ENCODE measurements around the gene DHH. TPM values are rescaled to one million over a fixed set of nuclear protein-coding genes. Genes with fewer than 3 reads are reported as not detected.

The DHH gene
- total RNA-seq, 1 experiment from 2014 or later = 0.15 TPM

DNA sequence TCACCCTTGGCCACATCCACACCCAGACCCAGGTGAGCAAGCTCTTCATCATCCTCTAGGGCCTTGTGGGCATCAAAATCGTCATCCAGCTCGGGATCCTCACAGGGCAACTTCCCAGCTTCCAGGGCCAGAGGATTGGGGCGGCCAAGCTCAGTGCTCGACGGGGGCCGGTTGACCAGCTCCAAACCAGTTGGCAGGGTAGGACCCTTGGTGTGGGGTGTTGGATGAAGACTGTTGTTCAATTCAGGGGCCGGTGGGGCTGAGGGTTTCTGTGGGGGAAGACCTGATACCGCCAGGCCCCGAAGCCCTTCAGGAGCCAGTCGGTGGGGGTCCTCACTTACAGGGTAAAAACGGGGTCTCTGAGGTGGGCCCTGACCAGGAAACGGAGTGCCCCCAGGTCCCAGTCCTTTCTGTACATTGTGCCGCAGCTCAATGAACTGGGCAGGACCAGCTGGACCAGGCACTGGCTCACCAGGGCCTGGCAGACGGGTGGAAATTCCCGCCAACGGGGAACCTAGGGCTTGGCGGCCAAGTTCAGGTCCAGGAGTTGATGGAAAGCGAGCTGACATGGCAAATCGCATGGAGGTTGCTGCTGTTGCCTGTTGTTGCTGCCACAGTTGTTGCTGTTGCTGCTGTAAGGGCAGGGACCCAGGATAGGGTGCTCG, 56.2 kb downstream of the DHH start:
- Mint-ChIP-seq H3K9me3 (no peaks in the 10 kb centered on the region), H3K4me1 (no peaks in the 10 kb centered on the region), H3K4me3 (no peak overlapping the region), H3K27me3 (ENCODE audit: low read depth) (no peaks in the 10 kb centered on the region), H3K27ac (no peak overlapping the region), H3K36me3 (peaks cover 68% of the 10 kb centered on the region)
- no peak for DNase-seq (ENCODE audit: low spot score)
- CTCF ChIA-PET = interaction anchor here (0.6 to 1.6 kb wide), 4 partner anchors 18 to 185 kb away, joined by 3 to 11 read pairs (median 6); no protein-coding TSS in a partner anchor
- no peak for TF ChIP-seq GTF2I (CRISPR knock-in tag; conservative IDR thresholded peaks at IDR 0.05)
- TF ChIP-seq, protein P1, sequence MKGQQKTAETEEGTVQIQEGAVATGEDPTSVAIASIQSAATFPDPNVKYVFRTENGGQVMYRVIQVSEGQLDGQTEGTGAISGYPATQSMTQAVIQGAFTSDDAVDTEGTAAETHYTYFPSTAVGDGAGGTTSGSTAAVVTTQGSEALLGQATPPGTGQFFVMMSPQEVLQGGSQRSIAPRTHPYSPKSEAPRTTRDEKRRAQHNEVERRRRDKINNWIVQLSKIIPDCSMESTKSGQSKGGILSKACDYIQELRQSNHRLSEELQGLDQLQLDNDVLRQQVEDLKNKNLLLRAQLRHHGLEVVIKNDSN (CRISPR knock-in tag; IDR thresholded peaks at IDR 0.05) = no peak
- ATAC-seq = no peak
- POLR2A ChIA-PET = no interaction called here

DNA sequence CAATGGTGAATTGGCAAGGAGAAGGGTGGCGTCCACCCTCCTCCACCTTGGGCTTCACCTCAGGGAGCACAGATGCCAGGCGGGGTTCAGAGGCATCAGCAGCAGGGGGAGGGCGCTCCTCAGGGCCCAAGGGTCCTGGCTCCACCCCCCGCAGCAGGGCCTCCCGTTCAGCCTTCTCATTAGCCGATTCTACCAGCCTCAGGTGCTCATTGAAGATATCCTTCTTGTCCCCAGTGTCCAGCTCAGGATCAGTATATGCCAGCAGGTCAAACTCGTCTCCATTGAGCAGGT, 56.7 kb downstream of the DHH start:
- Mint-ChIP-seq H3K4me1 (no peaks in the 10 kb centered on the region), H3K9me3 (no peaks in the 10 kb centered on the region), H3K4me3 (no peak overlapping the region), H3K36me3 (peaks cover 64% of the 10 kb centered on the region), H3K27ac (no peak overlapping the region), H3K27me3 (ENCODE audit: low read depth) (no peaks in the 10 kb centered on the region)
- DNase-seq (ENCODE audit: low spot score) = no peak
- no peak for ATAC-seq
- POLR2A ChIA-PET = interaction anchor here (1.1 kb wide), 1 partner anchor 9 kb away, joined by 3 read pairs; no protein-coding TSS in a partner anchor
- no peak for TF ChIP-seq OVOL2 (CRISPR knock-in tag; IDR thresholded peaks at IDR 0.05; ENCODE audit: borderline replicate concordance)
- TF ChIP-seq, protein P2, sequence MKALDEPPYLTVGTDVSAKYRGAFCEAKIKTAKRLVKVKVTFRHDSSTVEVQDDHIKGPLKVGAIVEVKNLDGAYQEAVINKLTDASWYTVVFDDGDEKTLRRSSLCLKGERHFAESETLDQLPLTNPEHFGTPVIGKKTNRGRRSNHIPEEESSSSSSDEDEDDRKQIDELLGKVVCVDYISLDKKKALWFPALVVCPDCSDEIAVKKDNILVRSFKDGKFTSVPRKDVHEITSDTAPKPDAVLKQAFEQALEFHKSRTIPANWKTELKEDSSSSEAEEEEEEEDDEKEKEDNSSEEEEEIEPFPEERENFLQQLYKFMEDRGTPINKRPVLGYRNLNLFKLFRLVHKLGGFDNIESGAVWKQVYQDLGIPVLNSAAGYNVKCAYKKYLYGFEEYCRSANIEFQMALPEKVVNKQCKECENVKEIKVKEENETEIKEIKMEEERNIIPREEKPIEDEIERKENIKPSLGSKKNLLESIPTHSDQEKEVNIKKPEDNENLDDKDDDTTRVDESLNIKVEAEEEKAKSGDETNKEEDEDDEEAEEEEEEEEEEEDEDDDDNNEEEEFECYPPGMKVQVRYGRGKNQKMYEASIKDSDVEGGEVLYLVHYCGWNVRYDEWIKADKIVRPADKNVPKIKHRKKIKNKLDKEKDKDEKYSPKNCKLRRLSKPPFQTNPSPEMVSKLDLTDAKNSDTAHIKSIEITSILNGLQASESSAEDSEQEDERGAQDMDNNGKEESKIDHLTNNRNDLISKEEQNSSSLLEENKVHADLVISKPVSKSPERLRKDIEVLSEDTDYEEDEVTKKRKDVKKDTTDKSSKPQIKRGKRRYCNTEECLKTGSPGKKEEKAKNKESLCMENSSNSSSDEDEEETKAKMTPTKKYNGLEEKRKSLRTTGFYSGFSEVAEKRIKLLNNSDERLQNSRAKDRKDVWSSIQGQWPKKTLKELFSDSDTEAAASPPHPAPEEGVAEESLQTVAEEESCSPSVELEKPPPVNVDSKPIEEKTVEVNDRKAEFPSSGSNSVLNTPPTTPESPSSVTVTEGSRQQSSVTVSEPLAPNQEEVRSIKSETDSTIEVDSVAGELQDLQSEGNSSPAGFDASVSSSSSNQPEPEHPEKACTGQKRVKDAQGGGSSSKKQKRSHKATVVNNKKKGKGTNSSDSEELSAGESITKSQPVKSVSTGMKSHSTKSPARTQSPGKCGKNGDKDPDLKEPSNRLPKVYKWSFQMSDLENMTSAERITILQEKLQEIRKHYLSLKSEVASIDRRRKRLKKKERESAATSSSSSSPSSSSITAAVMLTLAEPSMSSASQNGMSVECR (CRISPR knock-in tag; IDR thresholded peaks at IDR 0.05; ENCODE audit: borderline replicate concordance) = no peak
- TF ChIP-seq, protein P3, sequence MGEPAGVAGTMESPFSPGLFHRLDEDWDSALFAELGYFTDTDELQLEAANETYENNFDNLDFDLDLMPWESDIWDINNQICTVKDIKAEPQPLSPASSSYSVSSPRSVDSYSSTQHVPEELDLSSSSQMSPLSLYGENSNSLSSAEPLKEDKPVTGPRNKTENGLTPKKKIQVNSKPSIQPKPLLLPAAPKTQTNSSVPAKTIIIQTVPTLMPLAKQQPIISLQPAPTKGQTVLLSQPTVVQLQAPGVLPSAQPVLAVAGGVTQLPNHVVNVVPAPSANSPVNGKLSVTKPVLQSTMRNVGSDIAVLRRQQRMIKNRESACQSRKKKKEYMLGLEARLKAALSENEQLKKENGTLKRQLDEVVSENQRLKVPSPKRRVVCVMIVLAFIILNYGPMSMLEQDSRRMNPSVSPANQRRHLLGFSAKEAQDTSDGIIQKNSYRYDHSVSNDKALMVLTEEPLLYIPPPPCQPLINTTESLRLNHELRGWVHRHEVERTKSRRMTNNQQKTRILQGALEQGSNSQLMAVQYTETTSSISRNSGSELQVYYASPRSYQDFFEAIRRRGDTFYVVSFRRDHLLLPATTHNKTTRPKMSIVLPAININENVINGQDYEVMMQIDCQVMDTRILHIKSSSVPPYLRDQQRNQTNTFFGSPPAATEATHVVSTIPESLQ (CRISPR knock-in tag; IDR thresholded peaks at IDR 0.05) = no peak
- TF ChIP-seq, protein P4, sequence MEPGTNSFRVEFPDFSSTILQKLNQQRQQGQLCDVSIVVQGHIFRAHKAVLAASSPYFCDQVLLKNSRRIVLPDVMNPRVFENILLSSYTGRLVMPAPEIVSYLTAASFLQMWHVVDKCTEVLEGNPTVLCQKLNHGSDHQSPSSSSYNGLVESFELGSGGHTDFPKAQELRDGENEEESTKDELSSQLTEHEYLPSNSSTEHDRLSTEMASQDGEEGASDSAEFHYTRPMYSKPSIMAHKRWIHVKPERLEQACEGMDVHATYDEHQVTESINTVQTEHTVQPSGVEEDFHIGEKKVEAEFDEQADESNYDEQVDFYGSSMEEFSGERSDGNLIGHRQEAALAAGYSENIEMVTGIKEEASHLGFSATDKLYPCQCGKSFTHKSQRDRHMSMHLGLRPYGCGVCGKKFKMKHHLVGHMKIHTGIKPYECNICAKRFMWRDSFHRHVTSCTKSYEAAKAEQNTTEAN (CRISPR knock-in tag; IDR thresholded peaks at IDR 0.05) = no peak
- CTCF ChIA-PET = interaction anchor here (0.6 to 1.6 kb wide), 3 partner anchors 18 to 184 kb away, joined by 3 to 11 read pairs (median 4); no protein-coding TSS in a partner anchor

DNA sequence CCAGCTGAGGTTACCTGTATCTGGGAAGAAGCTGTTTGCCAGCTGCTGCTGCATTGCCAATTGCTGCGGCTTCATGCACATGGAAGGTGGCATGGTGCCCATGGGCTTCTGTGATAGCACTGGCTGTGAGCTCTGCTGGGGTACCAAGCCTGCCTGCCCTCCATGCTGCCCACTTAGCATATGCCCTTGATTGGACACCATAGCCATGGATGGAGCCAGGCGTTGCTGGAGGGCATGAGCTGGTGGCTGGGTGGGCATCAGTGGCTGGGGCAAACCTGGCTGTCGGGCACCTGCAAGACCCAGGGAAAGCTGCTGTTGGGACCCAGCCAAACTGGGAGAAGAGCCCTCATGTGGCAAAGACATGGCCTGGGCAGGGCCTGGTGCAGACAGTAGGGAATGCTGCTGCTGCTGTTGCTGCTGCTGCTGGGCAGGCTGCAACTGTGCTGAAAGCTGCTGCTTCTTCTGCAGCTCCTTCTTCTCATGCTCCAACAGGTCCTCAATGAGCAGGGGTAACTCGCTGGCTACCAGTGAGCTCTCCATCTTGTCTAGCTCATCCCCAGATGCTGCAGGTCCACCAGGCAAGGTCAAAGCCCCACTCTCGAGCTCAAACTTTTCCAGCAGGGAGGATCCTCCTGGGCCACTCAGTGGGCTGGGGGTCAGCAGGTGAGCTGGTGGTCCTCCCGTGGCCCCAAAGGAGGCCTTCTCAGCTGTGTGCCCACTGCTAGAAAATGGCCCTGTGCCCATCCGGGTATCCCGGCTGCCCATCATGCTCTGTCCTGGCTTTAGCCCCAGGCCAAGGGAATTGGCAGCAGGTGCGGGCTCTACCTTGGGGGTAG, 57.3 kb downstream of the DHH start:
- H3K27me3 Mint-ChIP-seq (ENCODE audit: low read depth) = no peaks in the 10 kb centered on the region
- H3K4me3 Mint-ChIP-seq = no peak overlapping the region
- ChIA-PET POLR2A (interaction anchor here (1.1 kb wide), 1 partner anchor 9 kb away, joined by 3 read pairs; no protein-coding TSS in a partner anchor), CTCF (interaction anchor here (0.6 to 2.0 kb wide), 6 partner anchors 8 to 183 kb away, joined by 3 to 11 read pairs (median 5); no protein-coding TSS in a partner anchor)
- H3K9me3 Mint-ChIP-seq = no peaks in the 10 kb centered on the region
- ATAC-seq = no peak
- no peak overlapping the region for H3K27ac Mint-ChIP-seq
- H3K36me3 Mint-ChIP-seq = peaks cover 63% of the 10 kb centered on the region
- no peak for DNase-seq (ENCODE audit: low spot score)
- no peaks in the 10 kb centered on the region for H3K4me1 Mint-ChIP-seq
- TF ChIP-seq RELA (CRISPR knock-in tag; IDR thresholded peaks at IDR 0.05; ENCODE audit: borderline replicate concordance) (no peak), ETV6 (CRISPR knock-in tag; IDR thresholded peaks at IDR 0.05) (no peak), NR3C1 (CRISPR knock-in tag; conservative IDR thresholded peaks at IDR 0.05; ENCODE audit: low read depth) (no peak), ELF4 (CRISPR knock-in tag; IDR thresholded peaks at IDR 0.05; ENCODE audit: low read depth) (no peak), NR2C2 (CRISPR knock-in tag; IDR thresholded peaks at IDR 0.05) (no peak), ESRRA (CRISPR knock-in tag; IDR thresholded peaks at IDR 0.05; ENCODE audit: borderline replicate concordance) (no peak)
- TF ChIP-seq, protein P5, sequence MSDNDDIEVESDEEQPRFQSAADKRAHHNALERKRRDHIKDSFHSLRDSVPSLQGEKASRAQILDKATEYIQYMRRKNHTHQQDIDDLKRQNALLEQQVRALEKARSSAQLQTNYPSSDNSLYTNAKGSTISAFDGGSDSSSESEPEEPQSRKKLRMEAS (CRISPR knock-in tag; IDR thresholded peaks at IDR 0.05) = no peak
- TF ChIP-seq, protein P1 (CRISPR knock-in tag; IDR thresholded peaks at IDR 0.05) = no peak
- TF ChIP-seq, protein P2 (CRISPR knock-in tag; IDR thresholded peaks at IDR 0.05; ENCODE audit: borderline replicate concordance) = no peak
